OCI-LY7 (cell line): ENCODE data around the gene NFE2L1. TPM values are rescaled to one million over a fixed set of nuclear protein-coding genes. Genes with fewer than 3 reads are reported as not detected.

ENCODE experiments used
- BruUV-seq: library from RNA; stranded (reverse); fragments of 400-500 nt; replicated peaks from 2 replicates; lab custom pipeline; 2021; lab: Mats Ljungman, UMichigan
- CTCF ChIA-PET: fragments of 300-600 bp; sonication (Branson Sonifier 250); formaldehyde crosslinking; loops from one replicate; lab custom pipeline; 2022; ENCODE audit warnings: antibody characterized with exemption; ENCODE audit not compliant: unreplicated experiment; lab: Charles Lee
- POLR2A ChIA-PET: fragments of 300-600 bp; sonication (Branson Sonifier 250); formaldehyde crosslinking; loops from one replicate; lab custom pipeline; 2022; ENCODE audit warnings: antibody characterized with exemption; lab: Charles Lee
- DNase-seq: peaks from one replicate; pipeline ENCODE4 v3.0.0-alpha.2; 2015; ENCODE audit warnings: low spot score
- H2AFZ ChIP-seq: fragments of 200-600 bp; sonication (generic), shearing (Covaris generic); 2 replicates; pipeline ENCODE4 v1.6.1; 2014; ENCODE audit warnings: mild to moderate bottlenecking, antibody characterized with exemption, low read length, moderate library complexity
- H3K27ac ChIP-seq: fragments of 200-600 bp; sonication (generic); 2 replicates; pipeline ENCODE4 v1.5.1; 2014; ENCODE audit warnings: mixed run types, low read depth, mild to moderate bottlenecking, moderate library complexity, low read length, inconsistent platforms; ENCODE audit not compliant: poor library complexity, severe bottlenecking
- H3K36me3 ChIP-seq: fragments of 200-600 bp; sonication (generic); 2 replicates; pipeline ENCODE4 v1.6.1; 2014; ENCODE audit warnings: mild to moderate bottlenecking, antibody characterized with exemption, low read length, moderate library complexity, mixed read lengths; ENCODE audit not compliant: insufficient read depth
- H3K4me1 ChIP-seq: fragments of 200-600 bp; sonication (generic); 2 replicates; pipeline ENCODE4 v1.5.1; 2014; ENCODE audit warnings: mild to moderate bottlenecking, low read length; ENCODE audit not compliant: insufficient read depth, poor library complexity, severe bottlenecking
- H3K4me2 ChIP-seq: fragments of 200-600 bp; sonication (generic); 2 replicates; pipeline ENCODE4 v1.6.1; 2014; ENCODE audit warnings: mild to moderate bottlenecking, low read length
- H3K4me3 ChIP-seq: fragments of 200-600 bp; sonication (generic); 2 replicates; pipeline ENCODE4 v1.5.1; 2014; ENCODE audit warnings: mild to moderate bottlenecking, low read depth, low read length; ENCODE audit not compliant: poor library complexity, severe bottlenecking
- H3K79me2 ChIP-seq: fragments of 200-600 bp; sonication (generic); 2 replicates; pipeline ENCODE4 v1.6.1; 2016; ENCODE audit warnings: low read depth, mild to moderate bottlenecking, low read length, moderate library complexity, mixed read lengths; ENCODE audit not compliant: insufficient read depth
- H3K9me2 ChIP-seq: fragments of 200-600 bp; sonication (generic); 2 replicates; pipeline ENCODE4 v1.6.1; 2016; ENCODE audit warnings: mild to moderate bottlenecking, low read length, mixed read lengths; ENCODE audit not compliant: insufficient read depth
- H3K9me3 ChIP-seq: fragments of 200-600 bp; sonication (generic); 2 replicates; pipeline ENCODE4 v1.6.1; 2014; ENCODE audit warnings: mild to moderate bottlenecking, mixed run types, low read length, mixed read lengths
- H4K20me1 ChIP-seq: fragments of 200-600 bp; sonication (generic); 2 replicates; pipeline ENCODE4 v1.6.1; 2014; ENCODE audit warnings: mild to moderate bottlenecking, antibody characterized with exemption, low read length, moderate library complexity, mixed read lengths; ENCODE audit not compliant: insufficient read depth
- EZH2phosphoT487 ChIP-seq: fragments of 200-600 bp; sonication (generic); IDR thresholded peaks from 2 replicates; pipeline ENCODE4 v1.6.1; 2018; ENCODE audit warnings: low read depth, borderline replicate concordance, mild to moderate bottlenecking, mixed run types, antibody characterized with exemption, low read length, moderate library complexity, mixed read lengths
- intact Hi-C: fragments of 100-400 bp; cut with micrococcal nuclease; formaldehyde crosslinking; loops from one replicate; pipeline ENCODE4 v1.10.0; 2022; ENCODE audit not compliant: unreplicated experiment
- total RNA-seq, 2 experiments: library from RNA; depleted of rRNA in 1 of 2; stranded (reverse); fragments of >200 nt in 1 of 2; shearing (Covaris generic) in 1 of 2; gene quantifications; 2 replicates each; pipeline ENCODE4 v1.2.3, GENCODE V29; 2014 to 2022
- TF ChIP-seq, protein P1 (sequence below): fragments of 200-600 bp; sonication (generic); conservative IDR thresholded peaks from 2 replicates; pipeline ENCODE4 v1.5.1; 2014; ENCODE audit warnings: mild to moderate bottlenecking, antibody characterized with exemption, low read length, moderate library complexity, mixed read lengths

Gene NFE2L1
- total RNA-seq, 2 experiments from 2014 or later: 42.3 to 106 TPM

DNA sequence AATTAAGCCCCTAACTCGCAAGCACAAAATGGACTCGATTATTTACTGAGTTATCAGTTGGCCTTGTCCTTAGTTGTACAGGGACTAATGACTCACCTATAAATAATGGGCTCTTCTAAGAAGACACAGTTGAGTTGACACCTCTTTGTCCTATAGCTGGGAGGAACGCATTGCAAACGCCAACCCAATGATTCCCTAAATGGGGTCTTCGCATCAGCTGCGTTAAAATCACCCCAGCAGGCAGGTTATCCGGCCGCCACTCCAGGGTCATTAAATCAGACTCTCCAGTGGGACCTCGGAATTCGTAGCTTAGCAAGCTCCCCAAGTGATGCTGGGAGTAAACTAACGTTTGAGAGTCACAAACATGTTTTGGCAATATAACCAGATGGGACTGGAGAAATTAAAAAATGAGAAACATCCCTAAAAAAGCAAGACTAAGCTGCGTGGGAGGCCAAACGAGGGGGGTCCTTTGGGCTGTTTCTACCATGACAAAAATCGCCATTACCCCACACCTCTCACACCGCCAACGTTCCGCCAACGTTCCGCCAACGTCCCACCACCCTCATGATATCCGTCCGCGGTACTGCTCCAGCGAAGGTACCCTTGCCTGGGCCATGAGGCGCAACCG, 932 bp upstream of the NFE2L1 start:
- TF ChIP-seq, protein P1, sequence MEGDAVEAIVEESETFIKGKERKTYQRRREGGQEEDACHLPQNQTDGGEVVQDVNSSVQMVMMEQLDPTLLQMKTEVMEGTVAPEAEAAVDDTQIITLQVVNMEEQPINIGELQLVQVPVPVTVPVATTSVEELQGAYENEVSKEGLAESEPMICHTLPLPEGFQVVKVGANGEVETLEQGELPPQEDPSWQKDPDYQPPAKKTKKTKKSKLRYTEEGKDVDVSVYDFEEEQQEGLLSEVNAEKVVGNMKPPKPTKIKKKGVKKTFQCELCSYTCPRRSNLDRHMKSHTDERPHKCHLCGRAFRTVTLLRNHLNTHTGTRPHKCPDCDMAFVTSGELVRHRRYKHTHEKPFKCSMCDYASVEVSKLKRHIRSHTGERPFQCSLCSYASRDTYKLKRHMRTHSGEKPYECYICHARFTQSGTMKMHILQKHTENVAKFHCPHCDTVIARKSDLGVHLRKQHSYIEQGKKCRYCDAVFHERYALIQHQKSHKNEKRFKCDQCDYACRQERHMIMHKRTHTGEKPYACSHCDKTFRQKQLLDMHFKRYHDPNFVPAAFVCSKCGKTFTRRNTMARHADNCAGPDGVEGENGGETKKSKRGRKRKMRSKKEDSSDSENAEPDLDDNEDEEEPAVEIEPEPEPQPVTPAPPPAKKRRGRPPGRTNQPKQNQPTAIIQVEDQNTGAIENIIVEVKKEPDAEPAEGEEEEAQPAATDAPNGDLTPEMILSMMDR: no peak
- no peak for TF ChIP-seq EZH2phosphoT487
- Histone ChIP-seq H3K36me3 (peaks cover 19% of the 10 kb centered on the region), H3K4me3 (peak overlapping the region; percentile 78), H3K4me2 (peak overlapping the region; percentile 89), H2AFZ (peak overlapping the region; percentile 73), H3K9me2 (no peaks in the 10 kb centered on the region), H3K9me3 (no peaks in the 10 kb centered on the region), H3K27ac (peak overlapping the region; percentile 66), H3K79me2 (peaks cover 54% of the 10 kb centered on the region), H3K4me1 (peaks cover 54% of the 10 kb centered on the region), H4K20me1 (no peaks in the 10 kb centered on the region; the same call in 1 of the 2 replicates)
- POLR2A ChIA-PET: interaction anchor here (1.6 to 3.6 kb wide), 3 partner anchors 10 to 76 kb away, joined by 4 to 29 read pairs (median 5); partner anchors contain the start of gene CDK5RAP3
- CTCF ChIA-PET: interaction anchor here (1.8 kb wide), 1 partner anchor 9 kb away, joined by 6 read pairs; no protein-coding TSS in a partner anchor
- BruUV-seq: TSS peak; percentile 90
- peak; percentile 29 for DNase-seq
- intact Hi-C loops: no loop called here

DNA sequence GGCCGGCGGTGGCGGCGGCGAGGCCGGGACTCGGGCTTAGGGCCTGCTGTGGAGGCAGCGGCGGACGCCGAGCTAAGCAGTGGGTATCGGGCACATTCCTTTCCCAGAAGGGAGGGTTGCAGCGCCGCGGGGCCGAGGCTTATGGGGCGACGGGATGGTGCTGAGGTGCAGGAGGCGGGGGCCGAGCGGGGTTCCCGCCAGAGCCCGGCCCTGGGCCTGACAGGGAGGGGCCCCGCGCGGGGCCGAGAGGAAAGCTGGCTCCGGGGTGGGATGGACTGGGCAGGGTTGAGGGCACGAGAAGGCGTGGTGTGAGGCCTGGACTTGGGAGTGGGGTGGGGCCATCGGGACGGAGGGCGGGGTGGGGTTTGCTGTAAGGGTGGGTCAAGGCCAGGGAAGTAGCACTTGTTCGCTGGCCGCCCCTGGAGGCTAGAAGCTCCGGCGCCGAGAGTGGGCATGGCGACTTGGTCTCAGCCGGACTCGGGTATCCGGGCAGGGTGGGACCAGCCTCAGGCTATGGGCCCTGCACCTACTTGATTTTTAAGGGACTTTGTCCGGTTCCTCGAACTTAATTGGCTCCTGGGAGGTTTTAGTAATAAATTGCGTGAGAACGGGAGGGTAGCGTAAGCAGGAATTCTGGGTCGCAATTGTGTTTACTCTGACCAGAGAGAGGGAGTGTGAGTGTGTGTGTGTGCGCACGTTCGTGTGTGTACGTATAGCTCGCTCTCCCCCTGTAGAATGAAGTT, 396 bp downstream of the NFE2L1 start:
- ChIA-PET CTCF (interaction anchor here (0.6 to 1.1 kb wide), 4 partner anchors 20 to 106 kb away, joined by 3 to 4 read pairs (median 4); partner anchors contain the start of gene SNX11), POLR2A (interaction anchor here (0.7 to 3.6 kb wide), 8 partner anchors 8 to 535 kb away, joined by 3 to 29 read pairs (median 4); partner anchors contain the start of gene CDK5RAP3)
- Histone ChIP-seq H4K20me1 (no peaks in the 10 kb centered on the region; the same call in 1 of the 2 replicates), H3K9me3 (no peaks in the 10 kb centered on the region), H3K9me2 (no peaks in the 10 kb centered on the region), H3K79me2 (peaks cover 67% of the 10 kb centered on the region), H3K4me2 (peak overlapping the region; percentile 74), H3K36me3 (peaks cover 32% of the 10 kb centered on the region), H3K4me3 (peak overlapping the region; percentile 78), H3K27ac (peak overlapping the region; percentile 63), H2AFZ (peak overlapping the region; percentile 9; the same call in 1 of the 2 replicates), H3K4me1 (peaks cover 67% of the 10 kb centered on the region)
- TF ChIP-seq EZH2phosphoT487: no peak
- TF ChIP-seq, protein P1: no peak
- DNase-seq: no peak
- no TSS peak for BruUV-seq
- intact Hi-C loops: loop anchor here (2.0 kb wide), 3 partner anchors 24 to 400 kb away; partner anchors contain the start of genes KPNB1 and SNX11
